ENCODE data around the gene RANBP1. TPM values are rescaled to one million over a fixed set of nuclear protein-coding genes. Genes with fewer than 3 reads are reported as not detected.

Gene RANBP1
- total and polyA plus RNA-seq, 12 donors, result 31.8 to 71.7 (median 39.0) TPM

- H3K27me3 ChIP-seq, result peaks cover 0 to 7% (median 0%) of the 10 kb centered on the region in 7 donors
- no peaks in the 10 kb centered on the region for H3K9me3 ChIP-seq
- peaks cover 0 to 7% (median 4%) of the 10 kb centered on the region in 9 donors for H3K4me1 ChIP-seq
- 76 to 87% methylated on average over 10 of the region's 10 CpGs for WGBS, 2 donors
- ATAC-seq (no peak), DNase-seq (no peak)
- no peaks in the 10 kb centered on the region for H3K36me3 ChIP-seq
- no peak overlapping the region for H3K27ac ChIP-seq
- no peak overlapping the region for H3K4me3 ChIP-seq
- intact Hi-C loops (cut with DNase I), result no loop called here
- TF ChIP-seq CTCF (IDR thresholded peaks at IDR 0.05), result no peak
Observed at GRCh38 chr22:20160041-20160440, 44.1 kb downstream of the RANBP1 start.

- 59 to 68% methylated on average over 11 of the region's 11 CpGs for WGBS, 2 donors
- intact Hi-C loops (cut with DNase I), result loop anchor here in 1 of 10 donors (5.0 kb wide), 1 partner anchor 132 kb away; no protein-coding TSS in a partner anchor
Observed at GRCh38 chr22:20164863-20165262, 49.0 kb downstream of the RANBP1 start.

GRCh38 chr22:20165421-20165820 lies 49.5 kb downstream of the RANBP1 start:
- Histone ChIP-seq H3K36me3 (no peaks in the 10 kb centered on the region), H3K27me3 (no peaks in the 10 kb centered on the region), H3K4me1 (no peaks in the 10 kb centered on the region), H3K27ac (no peak overlapping the region), H3K9me3 (no peaks in the 10 kb centered on the region), H3K4me3 (no peak overlapping the region)
- ATAC-seq, result no peak
- TF ChIP-seq CTCF (IDR thresholded peaks at IDR 0.05), result no peak
- intact Hi-C loops (cut with DNase I), result loop anchor here in 1 of 10 donors (5.0 kb wide), 1 partner anchor 132 kb away; no protein-coding TSS in a partner anchor
- WGBS, 2 donors, result 89 to 96% methylated on average over 12 of the region's 12 CpGs
- DNase-seq, result no peak

More at GRCh38 chr22:20164863-20165262, 49.0 kb downstream of the RANBP1 start:
- Histone ChIP-seq H3K27me3 (no peaks in the 10 kb centered on the region), H3K4me3 (no peak overlapping the region), H3K9me3 (no peaks in the 10 kb centered on the region), H3K27ac (no peak overlapping the region), H3K36me3 (no peaks in the 10 kb centered on the region), H3K4me1 (no peaks in the 10 kb centered on the region)
- DNase-seq (no peak), ATAC-seq (no peak)
- TF ChIP-seq CTCF (IDR thresholded peaks at IDR 0.05), result no peak

- intact Hi-C loops (cut with DNase I), result loop anchor here in 1 of 10 donors (5.0 kb wide), 1 partner anchor 131 kb away; no protein-coding TSS in a partner anchor
- WGBS, 2 donors, result 81 to 86% methylated on average over 7 of the region's 7 CpGs
- no peaks in the 10 kb centered on the region for H3K27me3 ChIP-seq
Observed at GRCh38 chr22:20165913-20166312, 50.0 kb downstream of the RANBP1 start.

More at GRCh38 chr22:20165913-20166312, 50.0 kb downstream of the RANBP1 start:
- Histone ChIP-seq H3K27ac (no peak overlapping the region), H3K4me3 (no peak overlapping the region), H3K36me3 (no peaks in the 10 kb centered on the region), H3K9me3 (no peaks in the 10 kb centered on the region), H3K4me1 (no peaks in the 10 kb centered on the region)
- no peak for ATAC-seq
- no peak for DNase-seq
- no peak for TF ChIP-seq CTCF (IDR thresholded peaks at IDR 0.05)

Measured in heart right ventricle (tissue), 16 donors.